Adrenal gland (tissue), 12 donors: ENCODE results near the gene ERC2. TPM values are rescaled to one million over a fixed set of nuclear protein-coding genes. Genes with fewer than 3 reads are reported as not detected.

Experiments used
- DNase-seq, 7 donors: peaks; one replicate each; pipeline ENCODE4 v3.0.0-alpha.2; 2019 to 2020
- H3K27ac ChIP-seq, 5 donors: fragments of 200-600 bp; sonication (generic) in 4 of 5; 1 replicate in 3 of 5; 2 replicates in 2 of 5; pipeline versions ENCODE4 v1.5.1 to v1.8.0; 2016 to 2020; ENCODE audit warnings: mild to moderate bottlenecking in 1 of 5
- H3K27me3 ChIP-seq: fragments of 200-600 bp; 2 replicates; pipeline ENCODE4 v1.8.0; 2021
- H3K36me3 ChIP-seq, 2 donors: fragments of 200-600 bp; replicated peaks in 1 of 2; 1 replicate in 1 of 2; 2 replicates in 1 of 2; pipeline versions ENCODE4 v1.5.1 to v1.8.0; 2018 to 2022
- H3K4me1 ChIP-seq, 2 donors: fragments of 200-600 bp; replicated peaks in 1 of 2; 1 replicate in 1 of 2; 2 replicates in 1 of 2; pipeline versions ENCODE4 v1.5.1 to v1.8.0; 2018 to 2021
- H3K4me3 ChIP-seq, 4 donors: fragments of 200-600 bp; sonication (generic) in 3 of 4; one replicate each; pipeline ENCODE4 v1.5.1; 2016 to 2018
- H3K9me3 ChIP-seq, 3 donors: fragments of 200-600 bp; sonication (generic) in 1 of 3; replicated peaks in 1 of 3; 1 replicate in 2 of 3; 2 replicates in 1 of 3; pipeline versions ENCODE4 v1.5.1 to v1.8.0; 2016 to 2021
- CTCF ChIP-seq, 6 experiments: fragments of 450-650 bp in 4 of 6; fragments of 200-600 bp in 2 of 6; sonication (generic) in 1 of 6; IDR thresholded peaks; 1 replicate in 5 of 6; 2 replicates in 1 of 6; pipeline versions ENCODE4 v1.5.1 to v1.8.0; 2016 to 2021; ENCODE audit warnings: antibody characterized with exemption in 6 of 6, mild to moderate bottlenecking in 2 of 6, moderate library complexity in 1 of 6
- POLR2A ChIP-seq, 2 donors: fragments of 450-650 bp; IDR thresholded peaks; one replicate each; pipeline ENCODE4 v1.6.1; 2017; ENCODE audit warnings: antibody characterized with exemption in 2 of 2, mild to moderate bottlenecking in 2 of 2, moderate library complexity in 1 of 2
- WGBS, 4 donors: extraction: QIAGEN DNeasy Blood & Tissue Kit in 2 of 4; methylation state at CpG; one replicate each; pipeline versions ENCODE4 v1.1.5 to v1.1.7; 2013 to 2017; 5-methylcytosine and 5-hydroxymethylcytosine counted together
- intact Hi-C, 2 donors: fragments of 100-400 bp; cut with DNase I; formaldehyde crosslinking; loops; one replicate each; pipeline versions ENCODE4 v1.14.1 to v1.15.0; 2022 to 2023
- polyA plus RNA-seq, 3 donors: library from polyadenylated mRNA; stranded (reverse); fragments of 200-250 nt in 2 of 3; fragments of 350-450 nt in 1 of 3; fragmentation: Illumina TruSeq in 1 of 3; extraction: RNeasy Lipid Tissue Mini Kit (QIAGEN cat#74804) in 1 of 3; gene quantifications; one replicate each; pipeline ENCODE4 v1.2.3, GENCODE V29; 2013 to 2014
- total RNA-seq, 9 donors: library from RNA; depleted of rRNA in 4 of 9; stranded (reverse); fragments of >200 nt in 4 of 9; fragments of 120-200 nt in 1 of 9; fragmentation: NEBNext Ultra II Directional in 1 of 9; extraction: Animal tissue kit (Norgen Biotek cat#: 25700) in 1 of 9; gene quantifications; one replicate each; pipeline versions ENCODE4 v1.1.0 to v1.2.4, GENCODE V29; 2013 to 2023
- donor health status: healthy with polysubstance abuse.
- donor health status: Bipolar disorder and iron deficiency.
- donor health status: DM: yes; HTN: yes; CAD: no.
- donor health status: DM: no; HTN: no; CAD: no.
- donor health status: DM: no; HTN: no; CAD: no.
- donor health status: DM: yes; HTN: yes; CAD: no.

ERC2 gene
- total and polyA plus RNA-seq, 12 donors, result 0.47 to 5.8 (median 1.5) TPM

GRCh38 chr3:55698831-55699230 lies 769.4 kb downstream of the ERC2 start:
- H3K4me1 ChIP-seq, result no peaks in the 10 kb centered on the region
- no peak overlapping the region for H3K27ac ChIP-seq
- no peaks in the 10 kb centered on the region for H3K27me3 ChIP-seq
- intact Hi-C loops, result no loop called here
- H3K4me3 ChIP-seq, result no peak overlapping the region
- 66 to 74% (median 69%) methylated on average over 6 of the region's 6 CpGs for WGBS, 4 donors
- DNase-seq, result no peak
- no peaks in the 10 kb centered on the region for H3K9me3 ChIP-seq
- no peaks in the 10 kb centered on the region for H3K36me3 ChIP-seq
- TF ChIP-seq POLR2A (IDR thresholded peaks at IDR 0.05) (no peak), CTCF (IDR thresholded peaks at IDR 0.05) (no peak)

DNA sequence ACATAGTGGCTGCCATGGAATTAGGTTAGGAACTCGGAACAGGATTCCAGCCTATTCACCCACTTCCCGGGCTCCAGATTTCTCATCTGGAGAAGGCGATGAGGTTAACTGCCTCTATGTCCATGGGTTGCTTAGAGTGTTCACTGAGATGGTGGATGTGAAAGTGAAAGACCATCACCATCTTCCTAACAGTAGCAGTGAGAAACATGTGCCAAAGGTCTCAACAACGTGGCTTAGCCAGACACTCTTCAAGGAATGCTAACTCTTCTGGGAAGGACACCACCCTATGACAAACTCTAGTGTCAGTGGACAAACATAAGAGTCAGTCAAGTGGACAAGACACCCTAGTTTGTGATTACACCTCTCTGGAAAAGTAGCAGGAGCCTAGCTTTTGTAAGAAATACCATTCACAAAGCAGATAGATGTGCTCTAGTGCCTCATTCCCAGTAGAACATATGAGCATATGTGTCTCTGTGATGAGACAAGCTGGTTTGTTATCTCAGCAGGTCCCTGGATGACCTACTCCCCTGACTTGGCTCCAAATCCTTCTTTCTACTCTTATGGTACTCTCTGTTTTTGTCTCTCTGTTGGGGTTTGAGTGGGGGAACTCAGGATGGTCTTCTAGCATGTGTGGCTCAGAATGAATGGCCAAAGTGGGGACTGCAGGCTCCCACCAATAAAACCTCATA lies 770.9 kb downstream of the ERC2 start:
- H3K27ac ChIP-seq, result no peak overlapping the region
- no peaks in the 10 kb centered on the region for H3K27me3 ChIP-seq
- 83 to 88% (median 86%) methylated on average over 4 of the region's 4 CpGs for WGBS, 4 donors
- DNase-seq, result no peak
- intact Hi-C loops, result no loop called here
- H3K4me1 ChIP-seq, result no peaks in the 10 kb centered on the region
- H3K4me3 ChIP-seq, result no peak overlapping the region
- H3K9me3 ChIP-seq, result no peaks in the 10 kb centered on the region
- no peak for TF ChIP-seq POLR2A (IDR thresholded peaks at IDR 0.05)
- no peak for TF ChIP-seq CTCF (IDR thresholded peaks at IDR 0.05)
- no peaks in the 10 kb centered on the region for H3K36me3 ChIP-seq

GRCh38 chr3:55692957-55693558 lies 775.2 kb downstream of the ERC2 start:
- Histone ChIP-seq H3K27me3 (no peaks in the 10 kb centered on the region), H3K4me1 (no peaks in the 10 kb centered on the region), H3K4me3 (no peak overlapping the region), H3K36me3 (no peaks in the 10 kb centered on the region), H3K9me3 (no peaks in the 10 kb centered on the region), H3K27ac (no peak overlapping the region)
- peak in 1 of 7 donors; percentile 19 for DNase-seq
- WGBS, 4 donors, result 46 to 53% (median 51%) methylated on average over 2 of the region's 2 CpGs
- intact Hi-C loops, result no loop called here
- TF ChIP-seq POLR2A (IDR thresholded peaks at IDR 0.05), result no peak
- TF ChIP-seq CTCF (IDR thresholded peaks at IDR 0.05), result no peak

DNA sequence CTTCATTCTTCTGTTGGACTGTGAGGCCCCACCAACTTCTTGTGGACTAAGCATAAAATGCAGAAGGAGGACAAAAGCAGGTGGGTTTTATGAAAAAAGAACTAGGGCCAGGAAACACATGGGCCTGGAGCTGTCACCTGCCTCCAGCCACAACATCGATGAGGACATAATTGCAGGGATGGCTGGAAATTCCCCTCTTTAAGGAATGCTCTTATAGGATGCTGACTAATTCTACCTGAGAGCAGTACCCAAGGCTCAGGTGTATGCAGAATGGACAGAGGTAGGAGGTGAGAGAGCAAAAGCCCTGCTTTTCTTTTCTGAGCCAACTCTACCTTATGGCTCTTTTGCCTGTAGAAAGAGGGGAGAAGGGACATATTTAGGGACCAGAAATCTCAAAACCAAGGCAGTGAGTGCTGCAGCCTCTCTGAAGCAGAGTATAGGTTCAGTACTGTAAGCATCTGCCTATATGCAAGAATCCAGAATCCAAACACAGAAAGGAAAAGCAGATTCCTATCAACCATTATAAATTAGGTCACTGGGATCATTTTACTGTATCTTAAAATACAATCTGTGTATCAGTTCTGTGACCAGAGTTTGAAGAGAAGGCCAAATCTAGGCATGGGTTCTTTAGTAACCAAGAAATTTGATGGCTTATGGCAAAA lies 775.8 kb downstream of the ERC2 start:
- no peaks in the 10 kb centered on the region for H3K27me3 ChIP-seq
- H3K36me3 ChIP-seq, result no peaks in the 10 kb centered on the region
- H3K4me3 ChIP-seq, result no peak overlapping the region
- no peaks in the 10 kb centered on the region for H3K4me1 ChIP-seq
- TF ChIP-seq CTCF (IDR thresholded peaks at IDR 0.05), result no peak
- TF ChIP-seq POLR2A (IDR thresholded peaks at IDR 0.05), result no peak
- no peak for DNase-seq
- H3K27ac ChIP-seq, result no peak overlapping the region
- WGBS, 4 donors, result 68 to 81% (median 76%) methylated on average over 1 of the region's 1 CpG
- intact Hi-C loops, result no loop called here
- no peaks in the 10 kb centered on the region for H3K9me3 ChIP-seq
